ENCODE data around the gene KRTDAP. TPM values are rescaled to one million over a fixed set of nuclear protein-coding genes. Genes with fewer than 3 reads are reported as not detected.

Gene KRTDAP
- total RNA-seq, 1 experiment from 2014 or later: 1.7 TPM

DNA sequence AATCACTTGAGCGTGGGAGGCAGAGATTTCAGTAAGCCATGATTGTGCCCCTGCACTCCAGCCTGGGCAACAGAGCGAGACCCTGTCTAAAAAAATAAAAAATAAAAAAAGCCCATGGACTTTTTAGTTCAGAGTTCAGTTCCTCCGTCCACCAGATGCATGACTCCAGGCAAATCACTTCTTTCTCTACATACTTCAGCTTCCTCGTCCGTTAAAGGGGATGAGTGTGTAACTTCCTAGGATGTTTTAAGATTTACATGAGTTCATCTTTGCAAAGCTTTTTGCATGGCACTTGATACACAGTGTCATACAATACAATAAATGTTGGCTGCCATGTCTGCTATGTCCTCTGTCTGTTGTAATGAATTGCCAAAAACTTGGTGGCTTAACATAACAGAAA lies 52.2 kb downstream of the KRTDAP start:
- CTCF ChIA-PET: interaction anchor here (1.3 kb wide), 1 partner anchor 11 kb away, joined by 3 read pairs; no protein-coding TSS in a partner anchor
- no peak for ATAC-seq

More for the DNA sequence above, 52.2 kb downstream of the KRTDAP start:
- no peak for DNase-seq (ENCODE audit: low spot score)
- Mint-ChIP-seq H3K27ac (no peak overlapping the region), H3K4me1 (no peaks in the 10 kb centered on the region), H3K4me3 (no peak overlapping the region), H3K36me3 (no peaks in the 10 kb centered on the region), H3K9me3 (no peaks in the 10 kb centered on the region), H3K27me3 (ENCODE audit: low read depth) (peaks cover 5% of the 10 kb centered on the region)
- no peak for TF ChIP-seq PRRX2 (CRISPR knock-in tag; IDR thresholded peaks at IDR 0.05)
- TF ChIP-seq, protein P1, sequence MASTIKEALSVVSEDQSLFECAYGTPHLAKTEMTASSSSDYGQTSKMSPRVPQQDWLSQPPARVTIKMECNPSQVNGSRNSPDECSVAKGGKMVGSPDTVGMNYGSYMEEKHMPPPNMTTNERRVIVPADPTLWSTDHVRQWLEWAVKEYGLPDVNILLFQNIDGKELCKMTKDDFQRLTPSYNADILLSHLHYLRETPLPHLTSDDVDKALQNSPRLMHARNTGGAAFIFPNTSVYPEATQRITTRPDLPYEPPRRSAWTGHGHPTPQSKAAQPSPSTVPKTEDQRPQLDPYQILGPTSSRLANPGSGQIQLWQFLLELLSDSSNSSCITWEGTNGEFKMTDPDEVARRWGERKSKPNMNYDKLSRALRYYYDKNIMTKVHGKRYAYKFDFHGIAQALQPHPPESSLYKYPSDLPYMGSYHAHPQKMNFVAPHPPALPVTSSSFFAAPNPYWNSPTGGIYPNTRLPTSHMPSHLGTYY (CRISPR knock-in tag; IDR thresholded peaks at IDR 0.05): no peak
- no peak for TF ChIP-seq ZNF232 (CRISPR knock-in tag; IDR thresholded peaks at IDR 0.05)
- no peak for TF ChIP-seq MAX (CRISPR knock-in tag; IDR thresholded peaks at IDR 0.05)
- TF ChIP-seq JAZF1 (CRISPR knock-in tag; IDR thresholded peaks at IDR 0.05): no peak
- no peak for TF ChIP-seq MLX (CRISPR knock-in tag; IDR thresholded peaks at IDR 0.05)
- TF ChIP-seq TEAD1 (CRISPR knock-in tag; IDR thresholded peaks at IDR 0.05): no peak
- TF ChIP-seq, protein P2, sequence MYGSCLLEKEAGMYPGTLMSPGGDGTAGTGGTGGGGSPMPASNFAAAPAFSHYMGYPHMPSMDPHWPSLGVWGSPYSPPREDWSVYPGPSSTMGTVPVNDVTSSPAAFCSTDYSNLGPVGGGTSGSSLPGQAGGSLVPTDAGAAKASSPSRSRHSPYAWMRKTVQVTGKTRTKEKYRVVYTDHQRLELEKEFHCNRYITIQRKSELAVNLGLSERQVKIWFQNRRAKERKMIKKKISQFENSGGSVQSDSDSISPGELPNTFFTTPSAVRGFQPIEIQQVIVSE (CRISPR knock-in tag; IDR thresholded peaks at IDR 0.05; ENCODE audit: borderline replicate concordance): no peak
- TF ChIP-seq ATF6 (CRISPR knock-in tag; IDR thresholded peaks at IDR 0.05): no peak
- no peak for TF ChIP-seq ESRRA (CRISPR knock-in tag; IDR thresholded peaks at IDR 0.05; ENCODE audit: borderline replicate concordance)
- TF ChIP-seq GTF2I (CRISPR knock-in tag; conservative IDR thresholded peaks at IDR 0.05): no peak
- no peak for TF ChIP-seq TP53 (CRISPR knock-in tag; IDR thresholded peaks at IDR 0.05)
- TF ChIP-seq, protein P3, sequence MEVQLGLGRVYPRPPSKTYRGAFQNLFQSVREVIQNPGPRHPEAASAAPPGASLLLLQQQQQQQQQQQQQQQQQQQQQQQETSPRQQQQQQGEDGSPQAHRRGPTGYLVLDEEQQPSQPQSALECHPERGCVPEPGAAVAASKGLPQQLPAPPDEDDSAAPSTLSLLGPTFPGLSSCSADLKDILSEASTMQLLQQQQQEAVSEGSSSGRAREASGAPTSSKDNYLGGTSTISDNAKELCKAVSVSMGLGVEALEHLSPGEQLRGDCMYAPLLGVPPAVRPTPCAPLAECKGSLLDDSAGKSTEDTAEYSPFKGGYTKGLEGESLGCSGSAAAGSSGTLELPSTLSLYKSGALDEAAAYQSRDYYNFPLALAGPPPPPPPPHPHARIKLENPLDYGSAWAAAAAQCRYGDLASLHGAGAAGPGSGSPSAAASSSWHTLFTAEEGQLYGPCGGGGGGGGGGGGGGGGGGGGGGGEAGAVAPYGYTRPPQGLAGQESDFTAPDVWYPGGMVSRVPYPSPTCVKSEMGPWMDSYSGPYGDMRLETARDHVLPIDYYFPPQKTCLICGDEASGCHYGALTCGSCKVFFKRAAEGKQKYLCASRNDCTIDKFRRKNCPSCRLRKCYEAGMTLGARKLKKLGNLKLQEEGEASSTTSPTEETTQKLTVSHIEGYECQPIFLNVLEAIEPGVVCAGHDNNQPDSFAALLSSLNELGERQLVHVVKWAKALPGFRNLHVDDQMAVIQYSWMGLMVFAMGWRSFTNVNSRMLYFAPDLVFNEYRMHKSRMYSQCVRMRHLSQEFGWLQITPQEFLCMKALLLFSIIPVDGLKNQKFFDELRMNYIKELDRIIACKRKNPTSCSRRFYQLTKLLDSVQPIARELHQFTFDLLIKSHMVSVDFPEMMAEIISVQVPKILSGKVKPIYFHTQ (CRISPR knock-in tag; IDR thresholded peaks at IDR 0.05): no peak
- TF ChIP-seq ZNF219 (CRISPR knock-in tag; IDR thresholded peaks at IDR 0.05; ENCODE audit: borderline replicate concordance): no peak
- no peak for TF ChIP-seq ZNF423 (CRISPR knock-in tag; IDR thresholded peaks at IDR 0.05)
- TF ChIP-seq ZNF263 (CRISPR knock-in tag; IDR thresholded peaks at IDR 0.05; ENCODE audit: low read depth): no peak
- TF ChIP-seq ELF4 (CRISPR knock-in tag; IDR thresholded peaks at IDR 0.05; ENCODE audit: low read depth): no peak
- no peak for TF ChIP-seq ZMAT4 (CRISPR knock-in tag; IDR thresholded peaks at IDR 0.05)
- TF ChIP-seq SMAD4 (CRISPR knock-in tag; IDR thresholded peaks at IDR 0.05): no peak
- TF ChIP-seq E2F4 (CRISPR knock-in tag; IDR thresholded peaks at IDR 0.05; ENCODE audit: borderline replicate concordance, low read depth): no peak
- POLR2A ChIA-PET: interaction anchor here (0.6 kb wide), 1 partner anchor 18 kb away, joined by 6 read pairs; no protein-coding TSS in a partner anchor
